IPS-15b (cell line): Measurements from ENCODE around the gene JAG2.

ENCODE experiments used
- H3K27me3 ChIP-seq: one replicate; pipeline ENCODE4 v1.6.1; 2013; ENCODE audit warnings: low read length; ENCODE audit not compliant: control insufficient read depth, insufficient read depth
- H3K36me3 ChIP-seq: one replicate; pipeline ENCODE4 v1.6.1; 2013; ENCODE audit warnings: low read length; ENCODE audit not compliant: control insufficient read depth, insufficient read depth
- H3K4me1 ChIP-seq: one replicate; pipeline ENCODE4 v1.6.1; 2013; ENCODE audit warnings: mild to moderate bottlenecking, low read length; ENCODE audit not compliant: control insufficient read depth, insufficient read depth
- H3K4me3 ChIP-seq: one replicate; pipeline ENCODE4 v1.5.1; 2013; ENCODE audit warnings: low read depth, low read length
- H3K9ac ChIP-seq: one replicate; pipeline ENCODE4 v1.6.1; 2013; ENCODE audit warnings: low read depth, mild to moderate bottlenecking, low read length
- H3K9me3 ChIP-seq: one replicate; pipeline ENCODE4 v1.6.1; 2013; ENCODE audit warnings: mild to moderate bottlenecking, low read length; ENCODE audit not compliant: control insufficient read depth, insufficient read depth

The JAG2 gene

GRCh38 chr14:105144026-105144665 lies 24.4 kb downstream of the JAG2 start:
- H3K27me3 ChIP-seq, result no peaks in the 10 kb centered on the region
- H3K4me1 ChIP-seq, result no peaks in the 10 kb centered on the region
- H3K4me3 ChIP-seq, result no peak overlapping the region
- H3K36me3 ChIP-seq, result peaks cover 23% of the 10 kb centered on the region
- H3K9ac ChIP-seq, result no peak overlapping the region
- H3K9me3 ChIP-seq, result no peaks in the 10 kb centered on the region

- H3K9ac ChIP-seq, result no peak overlapping the region
- H3K4me1 ChIP-seq, result no peaks in the 10 kb centered on the region
- no peaks in the 10 kb centered on the region for H3K27me3 ChIP-seq
- no peaks in the 10 kb centered on the region for H3K9me3 ChIP-seq
- peaks cover 22% of the 10 kb centered on the region for H3K36me3 ChIP-seq
- H3K4me3 ChIP-seq, result no peak overlapping the region
Measured at GRCh38 chr14:105143451-105144025, 25.0 kb downstream of the JAG2 start.

DNA sequence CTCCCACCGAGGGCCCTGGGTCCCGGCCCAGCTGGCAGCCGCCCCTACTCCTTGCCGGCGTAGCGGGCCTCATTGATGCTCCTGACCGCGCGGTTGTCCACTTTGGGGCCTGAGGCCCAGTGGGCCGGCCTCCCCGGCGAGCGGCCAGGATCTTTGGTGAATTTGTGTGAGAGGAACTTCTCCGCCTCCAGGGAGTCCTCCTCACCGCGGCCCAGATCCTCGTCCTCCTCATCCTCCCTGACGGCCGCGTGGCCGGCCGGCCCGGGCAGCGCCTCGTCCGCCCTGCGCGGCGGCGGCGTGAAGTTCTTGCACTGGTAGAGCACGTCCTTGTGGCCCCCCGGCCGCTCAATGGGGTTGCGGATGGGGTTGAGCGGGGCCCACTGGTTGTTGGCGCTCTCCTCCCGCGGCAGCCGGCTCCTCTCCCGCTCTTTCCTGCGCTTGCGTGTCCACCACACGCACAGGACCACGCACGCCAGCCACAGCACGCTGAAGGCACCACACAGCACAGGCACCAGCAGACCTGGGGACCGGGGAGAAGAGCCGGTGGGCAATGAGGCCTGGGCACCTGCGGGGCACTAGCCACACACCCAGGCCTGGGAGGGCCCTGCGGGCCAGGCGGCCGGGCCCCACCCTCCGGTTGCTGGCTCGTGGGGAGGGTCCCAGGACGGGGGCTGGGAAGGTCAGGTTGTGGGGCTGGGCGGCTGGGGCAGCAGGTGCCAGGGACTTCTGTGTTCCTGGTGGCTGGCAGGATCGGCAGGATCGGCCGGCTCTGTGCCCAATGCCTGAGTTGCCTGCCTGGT lies 25.7 kb downstream of the JAG2 start:
- H3K36me3 ChIP-seq, result peaks cover 17% of the 10 kb centered on the region
- H3K4me1 ChIP-seq, result no peaks in the 10 kb centered on the region
- H3K4me3 ChIP-seq, result no peak overlapping the region
- H3K9ac ChIP-seq, result no peak overlapping the region
- H3K27me3 ChIP-seq, result no peaks in the 10 kb centered on the region
- H3K9me3 ChIP-seq, result no peaks in the 10 kb centered on the region

- H3K36me3 ChIP-seq, result peaks cover 17% of the 10 kb centered on the region
- no peaks in the 10 kb centered on the region for H3K4me1 ChIP-seq
- no peaks in the 10 kb centered on the region for H3K27me3 ChIP-seq
- no peak overlapping the region for H3K4me3 ChIP-seq
- H3K9me3 ChIP-seq, result no peaks in the 10 kb centered on the region
- no peak overlapping the region for H3K9ac ChIP-seq
Measured at GRCh38 chr14:105141486-105142281, 26.9 kb downstream of the JAG2 start.

GRCh38 chr14:105141026-105141425 lies 27.6 kb downstream of the JAG2 start:
- Histone ChIP-seq H3K4me1 (no peaks in the 10 kb centered on the region), H3K9ac (no peak overlapping the region), H3K4me3 (no peak overlapping the region), H3K36me3 (peaks cover 11% of the 10 kb centered on the region), H3K9me3 (no peaks in the 10 kb centered on the region), H3K27me3 (no peaks in the 10 kb centered on the region)

- Histone ChIP-seq H3K4me3 (no peak overlapping the region), H3K4me1 (no peaks in the 10 kb centered on the region), H3K9ac (no peak overlapping the region), H3K27me3 (no peaks in the 10 kb centered on the region), H3K9me3 (no peaks in the 10 kb centered on the region), H3K36me3 (peaks cover 9% of the 10 kb centered on the region)
Measured at GRCh38 chr14:105140581-105140980, 28.0 kb downstream of the JAG2 start.

DNA sequence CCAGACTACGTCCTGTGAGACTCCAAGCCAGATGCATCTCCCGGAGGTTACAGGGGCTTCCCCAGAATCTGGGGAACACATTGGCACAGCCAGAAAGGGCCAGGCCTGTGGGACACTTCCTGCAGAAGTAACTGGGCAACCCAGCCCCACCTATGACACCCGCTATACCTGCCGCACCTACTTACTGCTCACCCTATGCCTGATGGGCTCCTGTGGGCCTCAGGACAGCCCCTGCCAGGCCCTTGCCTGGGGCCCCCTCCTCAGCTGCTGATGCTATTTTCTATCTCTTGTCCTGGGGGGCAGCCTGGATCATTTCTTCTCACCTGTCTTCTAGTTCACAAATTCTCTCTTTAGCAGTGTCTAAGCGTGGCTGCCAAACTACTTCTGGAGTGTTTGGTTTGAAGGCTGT lies 28.7 kb downstream of the JAG2 start:
- Histone ChIP-seq H3K4me1 (no peaks in the 10 kb centered on the region), H3K36me3 (peaks cover 4% of the 10 kb centered on the region), H3K9ac (no peak overlapping the region), H3K4me3 (no peak overlapping the region), H3K9me3 (no peaks in the 10 kb centered on the region), H3K27me3 (no peaks in the 10 kb centered on the region)

- no peak overlapping the region for H3K9ac ChIP-seq
- H3K36me3 ChIP-seq, result peaks cover 4% of the 10 kb centered on the region
- no peak overlapping the region for H3K4me3 ChIP-seq
- no peaks in the 10 kb centered on the region for H3K4me1 ChIP-seq
- H3K27me3 ChIP-seq, result no peaks in the 10 kb centered on the region
- no peaks in the 10 kb centered on the region for H3K9me3 ChIP-seq
Measured at GRCh38 chr14:105139212-105139825, 29.3 kb downstream of the JAG2 start.

GRCh38 chr14:105138551-105139111 lies 29.9 kb downstream of the JAG2 start:
- Histone ChIP-seq H3K4me1 (no peaks in the 10 kb centered on the region), H3K4me3 (no peak overlapping the region), H3K36me3 (peaks cover 4% of the 10 kb centered on the region), H3K27me3 (no peaks in the 10 kb centered on the region), H3K9me3 (no peaks in the 10 kb centered on the region), H3K9ac (no peak overlapping the region)

DNA sequence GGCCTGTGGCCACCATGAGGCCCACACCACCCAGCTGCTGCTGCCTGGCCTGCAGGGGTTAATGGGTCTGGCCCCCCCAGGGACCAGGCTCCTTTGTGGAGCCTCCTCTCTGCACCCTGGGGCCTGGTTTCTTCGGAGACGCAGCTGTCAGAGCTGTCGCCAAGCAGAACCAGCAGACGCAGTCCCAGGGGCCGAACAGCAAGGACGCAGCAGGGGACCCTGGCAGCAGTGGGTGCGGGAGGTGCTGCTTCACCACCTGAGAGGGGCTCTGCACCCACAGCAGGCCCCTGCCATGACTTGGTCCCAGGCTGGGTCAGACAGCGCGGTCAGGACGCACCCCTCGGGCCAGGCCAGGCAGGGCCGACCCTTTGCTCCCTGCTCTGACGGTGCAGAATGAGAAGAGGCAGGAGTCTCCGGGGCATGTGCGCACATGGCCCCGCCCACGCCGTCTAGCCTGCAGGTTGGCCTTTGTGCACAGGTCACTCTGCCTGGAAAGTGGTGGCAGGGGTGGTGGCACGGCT lies 30.5 kb downstream of the JAG2 start:
- Histone ChIP-seq H3K9ac (no peak overlapping the region), H3K4me3 (no peak overlapping the region), H3K36me3 (peaks cover 2% of the 10 kb centered on the region), H3K9me3 (no peaks in the 10 kb centered on the region), H3K27me3 (no peaks in the 10 kb centered on the region), H3K4me1 (no peaks in the 10 kb centered on the region)
